Measurements from ENCODE around the gene OR14I1.
"Not testable (repeated sequence)": the region's sequence is repeated elsewhere in the genome, so short reads cannot be mapped to it uniquely, and the experiment has no call there.

Gene OR14I1

GRCh38 chr1:248691567-248692155 lies 10.9 kb downstream of the OR14I1 start:
- no peak overlapping the region for H3K27ac ChIP-seq (ENCODE audit: low read depth in 2 of 2, low read length in 2 of 2)
- no peaks in the 10 kb centered on the region for H3K27me3 ChIP-seq (ENCODE audit: control insufficient read depth in 2 of 2, insufficient read depth in 2 of 2, low read length in 2 of 2)
- no peaks in the 10 kb centered on the region for H3K4me1 ChIP-seq (ENCODE audit: control insufficient read depth in 2 of 2, insufficient read depth in 2 of 2, low read length in 2 of 2)
- H3K9me3 ChIP-seq (ENCODE audit: control insufficient read depth in 2 of 2, low read length in 2 of 2) = no peaks in the 10 kb centered on the region
- no peaks in the 10 kb centered on the region for H3K36me3 ChIP-seq (ENCODE audit: control insufficient read depth in 2 of 2, insufficient read depth in 2 of 2, low read length in 2 of 2)
- no peak overlapping the region for H3K9ac ChIP-seq (ENCODE audit: low read depth in 1 of 2, low read length in 2 of 2)
- no peak overlapping the region for H3K4me3 ChIP-seq (ENCODE audit: low read length in 2 of 2)

- Histone ChIP-seq H3K4me1 (ENCODE audit: control insufficient read depth in 2 of 2, insufficient read depth in 2 of 2, low read length in 2 of 2) (no peaks in the 10 kb centered on the region), H3K27ac (ENCODE audit: low read depth in 2 of 2, low read length in 2 of 2) (no peak overlapping the region), H3K9ac (ENCODE audit: low read depth in 1 of 2, low read length in 2 of 2) (no peak overlapping the region), H3K9me3 (ENCODE audit: control insufficient read depth in 2 of 2, low read length in 2 of 2) (no peaks in the 10 kb centered on the region), H3K27me3 (ENCODE audit: control insufficient read depth in 2 of 2, insufficient read depth in 2 of 2, low read length in 2 of 2) (no peaks in the 10 kb centered on the region), H3K36me3 (ENCODE audit: control insufficient read depth in 2 of 2, insufficient read depth in 2 of 2, low read length in 2 of 2) (no peaks in the 10 kb centered on the region), H3K4me3 (ENCODE audit: low read length in 2 of 2) (no peak overlapping the region)
Observed at GRCh38 chr1:248688527-248689298, 13.9 kb downstream of the OR14I1 start.

- H3K4me1 ChIP-seq (ENCODE audit: control insufficient read depth in 2 of 2, insufficient read depth in 2 of 2, low read length in 2 of 2) = no peaks in the 10 kb centered on the region
Observed at GRCh38 chr1:248686815-248687214, 15.8 kb downstream of the OR14I1 start.

GRCh38 chr1:248681651-248682050 lies 20.9 kb downstream of the OR14I1 start:
- H3K27me3 ChIP-seq (ENCODE audit: control insufficient read depth in 2 of 2, insufficient read depth in 2 of 2, low read length in 2 of 2) = no peaks in the 10 kb centered on the region

More at GRCh38 chr1:248686815-248687214, 15.8 kb downstream of the OR14I1 start:
- Histone ChIP-seq H3K4me3 (ENCODE audit: low read length in 2 of 2) (no peak overlapping the region), H3K9ac (ENCODE audit: low read depth in 1 of 2, low read length in 2 of 2) (no peak overlapping the region), H3K27me3 (ENCODE audit: control insufficient read depth in 2 of 2, insufficient read depth in 2 of 2, low read length in 2 of 2) (no peaks in the 10 kb centered on the region), H3K9me3 (ENCODE audit: control insufficient read depth in 2 of 2, low read length in 2 of 2) (no peaks in the 10 kb centered on the region), H3K27ac (ENCODE audit: low read depth in 2 of 2, low read length in 2 of 2) (no peak overlapping the region), H3K36me3 (ENCODE audit: control insufficient read depth in 2 of 2, insufficient read depth in 2 of 2, low read length in 2 of 2) (no peaks in the 10 kb centered on the region)

GRCh38 chr1:248670003-248670402 lies 32.6 kb downstream of the OR14I1 start:
- no peaks in the 10 kb centered on the region for H3K4me1 ChIP-seq (ENCODE audit: control insufficient read depth in 2 of 2, insufficient read depth in 2 of 2, low read length in 2 of 2)
- no peak overlapping the region for H3K4me3 ChIP-seq (ENCODE audit: low read length in 2 of 2)
- H3K27ac ChIP-seq (ENCODE audit: low read depth in 2 of 2, low read length in 2 of 2) = no peak overlapping the region
- no peaks in the 10 kb centered on the region for H3K36me3 ChIP-seq (ENCODE audit: control insufficient read depth in 2 of 2, insufficient read depth in 2 of 2, low read length in 2 of 2)
- H3K9ac ChIP-seq (ENCODE audit: low read depth in 1 of 2, low read length in 2 of 2) = no peak overlapping the region
- H3K27me3 ChIP-seq (ENCODE audit: control insufficient read depth in 2 of 2, insufficient read depth in 2 of 2, low read length in 2 of 2) = no peaks in the 10 kb centered on the region
- peaks cover 0 to 2% of the 10 kb centered on the region in 2 donors for H3K9me3 ChIP-seq (ENCODE audit: control insufficient read depth in 2 of 2, low read length in 2 of 2)

More at GRCh38 chr1:248681651-248682050, 20.9 kb downstream of the OR14I1 start:
- H3K9me3 ChIP-seq (ENCODE audit: control insufficient read depth in 2 of 2, low read length in 2 of 2) = no peaks in the 10 kb centered on the region
- no peaks in the 10 kb centered on the region for H3K36me3 ChIP-seq (ENCODE audit: control insufficient read depth in 2 of 2, insufficient read depth in 2 of 2, low read length in 2 of 2)
- H3K4me1 ChIP-seq (ENCODE audit: control insufficient read depth in 2 of 2, insufficient read depth in 2 of 2, low read length in 2 of 2) = no peaks in the 10 kb centered on the region
- no peak overlapping the region for H3K4me3 ChIP-seq (ENCODE audit: low read length in 2 of 2)
- H3K9ac ChIP-seq (ENCODE audit: low read depth in 1 of 2, low read length in 2 of 2) = no peak overlapping the region
- H3K27ac ChIP-seq (ENCODE audit: low read depth in 2 of 2, low read length in 2 of 2) = no peak overlapping the region

GRCh38 chr1:248663453-248664328 lies 38.9 kb downstream of the OR14I1 start:
- not testable (repeated sequence) for H3K9me3 ChIP-seq (ENCODE audit: control insufficient read depth in 2 of 2, low read length in 2 of 2); H3K4me3 ChIP-seq (ENCODE audit: low read length in 2 of 2); H3K9ac ChIP-seq (ENCODE audit: low read depth in 1 of 2, low read length in 2 of 2); H3K27ac ChIP-seq (ENCODE audit: low read depth in 2 of 2, low read length in 2 of 2); H3K36me3 ChIP-seq (ENCODE audit: control insufficient read depth in 2 of 2, insufficient read depth in 2 of 2, low read length in 2 of 2); H3K27me3 ChIP-seq (ENCODE audit: control insufficient read depth in 2 of 2, insufficient read depth in 2 of 2, low read length in 2 of 2); H3K4me1 ChIP-seq (ENCODE audit: control insufficient read depth in 2 of 2, insufficient read depth in 2 of 2, low read length in 2 of 2)

- not testable (repeated sequence) for H3K27me3 ChIP-seq (ENCODE audit: control insufficient read depth in 2 of 2, insufficient read depth in 2 of 2, low read length in 2 of 2); H3K9ac ChIP-seq (ENCODE audit: low read depth in 1 of 2, low read length in 2 of 2); H3K4me3 ChIP-seq (ENCODE audit: low read length in 2 of 2); H3K4me1 ChIP-seq (ENCODE audit: control insufficient read depth in 2 of 2, insufficient read depth in 2 of 2, low read length in 2 of 2); H3K36me3 ChIP-seq (ENCODE audit: control insufficient read depth in 2 of 2, insufficient read depth in 2 of 2, low read length in 2 of 2); H3K27ac ChIP-seq (ENCODE audit: low read depth in 2 of 2, low read length in 2 of 2); H3K9me3 ChIP-seq (ENCODE audit: control insufficient read depth in 2 of 2, low read length in 2 of 2)
Observed at GRCh38 chr1:248656797-248657196, 45.8 kb downstream of the OR14I1 start.

- not testable (repeated sequence) for H3K9me3 ChIP-seq (ENCODE audit: control insufficient read depth in 2 of 2, low read length in 2 of 2); H3K27ac ChIP-seq (ENCODE audit: low read depth in 2 of 2, low read length in 2 of 2); H3K4me3 ChIP-seq (ENCODE audit: low read length in 2 of 2); H3K4me1 ChIP-seq (ENCODE audit: control insufficient read depth in 2 of 2, insufficient read depth in 2 of 2, low read length in 2 of 2); H3K27me3 ChIP-seq (ENCODE audit: control insufficient read depth in 2 of 2, insufficient read depth in 2 of 2, low read length in 2 of 2); H3K36me3 ChIP-seq (ENCODE audit: control insufficient read depth in 2 of 2, insufficient read depth in 2 of 2, low read length in 2 of 2); H3K9ac ChIP-seq (ENCODE audit: low read depth in 1 of 2, low read length in 2 of 2)
Observed at GRCh38 chr1:248655354-248655753, 47.2 kb downstream of the OR14I1 start, which contains the start of gene OR2T27. TSS of gene OR2T27 (minus strand) at chr1:248655528. CDS start at chr1:248650884, 4,644 bp downstream.
